ENCODE results near the gene PPWD1. TPM values are rescaled to one million over a fixed set of nuclear protein-coding genes. Genes with fewer than 3 reads are reported as not detected.

The PPWD1 gene
- total RNA-seq, 2 experiments from 2014 or later, result 51.5 to 54.3 TPM

GRCh38 chr5:65623482-65623881 lies 60.4 kb downstream of the PPWD1 start:
- peak overlapping the region; percentile 96 for H3K4me3 ChIP-seq (ENCODE audit: low read depth, low read length, poor library complexity, severe bottlenecking)
- H3K4me1 ChIP-seq (ENCODE audit: insufficient read depth, low read length, poor library complexity, severe bottlenecking), result peaks cover 30% of the 10 kb centered on the region
- no peaks in the 10 kb centered on the region for H3K9me3 ChIP-seq (ENCODE audit: low read length)
- peaks cover 9% of the 10 kb centered on the region for H3K36me3 ChIP-seq (ENCODE audit: insufficient read depth, low read length)
- no peaks in the 10 kb centered on the region for H3K9me2 ChIP-seq (ENCODE audit: insufficient read depth, low read length)
- DNase-seq (ENCODE audit: low spot score), result no peak
- BruUV-seq (replicated peaks), result no TSS peak
- peak overlapping the region; percentile 84 for H3K27ac ChIP-seq (ENCODE audit: low read depth, low read length, poor library complexity, severe bottlenecking)
- peak overlapping the region; percentile 80 for H3K4me2 ChIP-seq (ENCODE audit: low read length)
- intact Hi-C loops (cut with micrococcal nuclease; ENCODE audit: unreplicated experiment), result loop anchor here (5.0 kb wide), 2 partner anchors 61 to 99 kb away; partner anchors contain the start of genes CENPK, NLN, PPWD1 and SGTB
- H3K79me2 ChIP-seq (ENCODE audit: insufficient read depth, low read depth, low read length), result peaks cover 72% of the 10 kb centered on the region
- peak overlapping the region; percentile 97; the same call in 1 of the 2 replicates for H2AFZ ChIP-seq (ENCODE audit: low read length)
- no peak for TF ChIP-seq CTCF (conservative IDR thresholded peaks at IDR 0.05; ENCODE audit: low read length)
- TF ChIP-seq EZH2phosphoT487 (IDR thresholded peaks at IDR 0.05; ENCODE audit: borderline replicate concordance, low read depth, low read length), result no peak
- CTCF ChIA-PET (ENCODE audit: unreplicated experiment), result interaction anchor here (0.6 kb wide), 1 partner anchor 99 kb away, joined by 3 read pairs; no protein-coding TSS in a partner anchor
- H4K20me1 ChIP-seq (ENCODE audit: insufficient read depth, low read length), result peaks cover 7% of the 10 kb centered on the region; the same call in 1 of the 2 replicates
- POLR2A ChIA-PET, result interaction anchor here (0.5 to 4.2 kb wide), 8 partner anchors 12 to 1449 kb away, joined by 3 to 18 read pairs (median 4); partner anchors contain the start of genes CENPK and PPWD1

GRCh38 chr5:65624025-65624570 lies 61.0 kb downstream of the PPWD1 start, which contains the start of gene TRIM23:
TRIM23 (minus strand) TSS chr5:65624333; CDS start chr5:65624274, 59 bp downstream.
- H3K9me3 ChIP-seq (ENCODE audit: low read length), result no peaks in the 10 kb centered on the region
- ChIA-PET POLR2A (interaction anchor here (0.5 to 4.2 kb wide), 7 partner anchors 13 to 1449 kb away, joined by 3 to 18 read pairs (median 4); partner anchors contain the start of genes CENPK and PPWD1), CTCF (ENCODE audit: unreplicated experiment) (interaction anchor here (0.6 kb wide), 1 partner anchor 99 kb away, joined by 3 read pairs; no protein-coding TSS in a partner anchor)
- peaks cover 30% of the 10 kb centered on the region for H3K4me1 ChIP-seq (ENCODE audit: insufficient read depth, low read length, poor library complexity, severe bottlenecking)
- peak within 1 kb of the TSS; percentile 96 for H3K4me3 ChIP-seq (ENCODE audit: low read depth, low read length, poor library complexity, severe bottlenecking)
- peak within 1 kb of the TSS; percentile 84 for H3K27ac ChIP-seq (ENCODE audit: low read depth, low read length, poor library complexity, severe bottlenecking)
- intact Hi-C loops (cut with micrococcal nuclease; ENCODE audit: unreplicated experiment), result loop anchor here (5.0 kb wide), 2 partner anchors 62 to 98 kb away; partner anchors contain the start of genes CENPK, NLN, PPWD1 and SGTB
- peaks cover 7% of the 10 kb centered on the region; the same call in 1 of the 2 replicates for H4K20me1 ChIP-seq (ENCODE audit: insufficient read depth, low read length)
- peak within 1 kb of the TSS; percentile 97 for H2AFZ ChIP-seq (ENCODE audit: low read length)
- no TSS peak for BruUV-seq (replicated peaks)
- H3K9me2 ChIP-seq (ENCODE audit: insufficient read depth, low read length), result no peaks in the 10 kb centered on the region
- H3K4me2 ChIP-seq (ENCODE audit: low read length), result peak within 1 kb of the TSS; percentile 80
- DNase-seq (ENCODE audit: low spot score), result peak; percentile 95
- TF ChIP-seq CTCF (conservative IDR thresholded peaks at IDR 0.05; ENCODE audit: low read length) (no peak), EZH2phosphoT487 (IDR thresholded peaks at IDR 0.05; ENCODE audit: borderline replicate concordance, low read depth, low read length) (no peak)
- H3K36me3 ChIP-seq (ENCODE audit: insufficient read depth, low read length), result peaks cover 13% of the 10 kb centered on the region
- peaks cover 77% of the 10 kb centered on the region for H3K79me2 ChIP-seq (ENCODE audit: insufficient read depth, low read depth, low read length)

Data from OCI-LY7 (cell line).